A549 (cell line): ENCODE results near the gene ZNF341. TPM values are rescaled to one million over a fixed set of nuclear protein-coding genes. Genes with fewer than 3 reads are reported as not detected.

ENCODE experiments used
- ATAC-seq, 2 experiments: fragments of 200-7000 bp in 1 of 2; fragments of >200 bp in 1 of 2; cut with Nextera tagmentation in 1 of 2; cut with Tn5 transposase in 1 of 2; 3 replicates each; pipeline versions ENCODE4 v1.8.0 to v1.9.1; 2018 to 2020; ENCODE audit warnings: mild to moderate bottlenecking in 1 of 2, moderate library complexity in 1 of 2
- CTCF ChIA-PET: fragments of 300-600 bp; sonication (Branson Sonifier 250); formaldehyde crosslinking; extraction: SDS; loops from one replicate; lab custom pipeline; 2021; ENCODE audit warnings: antibody characterized with exemption, inconsistent platforms; lab: Yijun Ruan, JAX
- POLR2A ChIA-PET: fragments of 350-600 bp; formaldehyde crosslinking; extraction: SDS; loops from one replicate; lab custom pipeline; 2021; ENCODE audit warnings: antibody characterized with exemption, inconsistent platforms; lab: Yijun Ruan, JAX
- DNase-seq, 2 experiments: peaks; one replicate each; pipeline versions ENCODE4 v3.0.0 to v3.0.0-alpha.2; 2011 to 2016; ENCODE audit warnings: low read depth in 1 of 2, low spot score in 1 of 2
- FAIRE-seq: peaks from 2 replicates; lab custom pipeline; 2011; peaks lifted over from hg19 to GRCh38; lab: Jason Lieb, UNC
- H3K27ac ChIP-seq, 2 experiments: fragments of >200 bp; sonication (Bioruptor Twin); formaldehyde crosslinking; 3 replicates each; pipeline ENCODE4 v1.5.1; 2016 to 2017
- H3K4me1 ChIP-seq: fragments of >200 bp; sonication (Bioruptor Twin); formaldehyde crosslinking; 3 replicates; pipeline ENCODE4 v1.6.1; 2016
- H3K4me2 ChIP-seq: fragments of >200 bp; sonication (Bioruptor Twin); formaldehyde crosslinking; 3 replicates; pipeline ENCODE4 v1.6.1; 2016
- H3K4me3 ChIP-seq: fragments of >200 bp; sonication (Bioruptor Twin); formaldehyde crosslinking; 3 replicates; pipeline ENCODE4 v1.5.1; 2016
- H3K9me3 ChIP-seq: fragments of >200 bp; sonication (Bioruptor Twin); formaldehyde crosslinking; 3 replicates; pipeline ENCODE4 v1.6.1; 2016
- CBX2 ChIP-seq: fragments of 200-600 bp; sonication (generic); IDR thresholded peaks from 2 replicates; pipeline ENCODE4 v1.6.1; 2016; ENCODE audit warnings: low read depth, mild to moderate bottlenecking, borderline replicate concordance
- CBX8 ChIP-seq: fragments of 200-600 bp; sonication (generic); IDR thresholded peaks from 2 replicates; pipeline ENCODE4 v1.6.1; 2016
- EHF ChIP-seq: fragments of 250-450 bp; sonication (Bioruptor Pico); IDR thresholded peaks from 2 replicates; pipeline ENCODE4 v1.5.0; 2020; ENCODE audit warnings: mild to moderate bottlenecking
- EHMT2 ChIP-seq: fragments of 200-600 bp; sonication (generic); IDR thresholded peaks from 2 replicates; pipeline ENCODE4 v1.6.1; 2016; ENCODE audit warnings: antibody characterized with exemption, low read depth, mild to moderate bottlenecking, moderate library complexity
- FOSB ChIP-seq: fragments of 250-450 bp; sonication (Bioruptor Pico); IDR thresholded peaks from 2 replicates; pipeline ENCODE4 v1.5.0; 2020; ENCODE audit warnings: mild to moderate bottlenecking, moderate library complexity
- FOSL2 ChIP-seq, 2 experiments: fragments of 450-650 bp in 1 of 2; fragments of >200 bp in 1 of 2; sonication (Bioruptor Twin) in 1 of 2; formaldehyde crosslinking; IDR thresholded peaks; 2 replicates each; pipeline versions ENCODE4 v1.5.0 to v1.6.1; 2016 to 2020; ENCODE audit warnings: mild to moderate bottlenecking in 1 of 2, moderate library complexity in 1 of 2
- FOXS1 ChIP-seq: fragments of 250-450 bp; sonication (Bioruptor Pico); IDR thresholded peaks from 2 replicates; pipeline ENCODE4 v1.5.0; 2020; ENCODE audit warnings: mild to moderate bottlenecking, moderate library complexity
- HOXA7 ChIP-seq: fragments of 250-450 bp; sonication (Bioruptor Pico); IDR thresholded peaks from 2 replicates; pipeline ENCODE4 v1.5.0; 2020; ENCODE audit warnings: mild to moderate bottlenecking, moderate library complexity
- HOXB5 ChIP-seq: fragments of 250-450 bp; sonication (Bioruptor Pico); IDR thresholded peaks from 2 replicates; pipeline ENCODE4 v1.5.0; 2020; ENCODE audit warnings: mild to moderate bottlenecking, moderate library complexity
- NR3C1 ChIP-seq: fragments of >200 bp; sonication (Bioruptor Twin); formaldehyde crosslinking; IDR thresholded peaks from 3 replicates; pipeline ENCODE4 v1.6.1; 2017
- PHF8 ChIP-seq: fragments of 200-600 bp; sonication (generic); IDR thresholded peaks from 2 replicates; pipeline ENCODE4 v1.6.1; 2016; ENCODE audit warnings: low read depth, mild to moderate bottlenecking, antibody characterized with exemption, moderate library complexity, borderline replicate concordance
- RARB ChIP-seq: fragments of 250-450 bp; sonication (Bioruptor Pico); IDR thresholded peaks from 2 replicates; pipeline ENCODE4 v1.8.0; 2021; ENCODE audit warnings: mild to moderate bottlenecking, moderate library complexity
- RCOR1 ChIP-seq: fragments of 150-350 bp; IDR thresholded peaks from 2 replicates; pipeline ENCODE4 v1.6.1; 2014; ENCODE audit warnings: antibody characterized with exemption, low read length, low read depth
- RNF2 ChIP-seq: fragments of 200-600 bp; sonication (generic); IDR thresholded peaks from 2 replicates; pipeline ENCODE4 v1.6.1; 2016; ENCODE audit warnings: low read depth, mild to moderate bottlenecking, antibody characterized with exemption, moderate library complexity, borderline replicate concordance
- TFCP2L1 ChIP-seq: fragments of 250-450 bp; sonication (Bioruptor Pico); IDR thresholded peaks from 2 replicates; pipeline ENCODE4 v1.5.0; 2021; ENCODE audit warnings: mild to moderate bottlenecking
- TP53 ChIP-seq: fragments of 250-450 bp; sonication (Bioruptor Pico); IDR thresholded peaks from 2 replicates; pipeline ENCODE4 v1.5.0; 2021; ENCODE audit warnings: mild to moderate bottlenecking, moderate library complexity
- ZNF302 ChIP-seq: fragments of 250-450 bp; sonication (Bioruptor Pico); IDR thresholded peaks from 2 replicates; pipeline ENCODE4 v1.9.0; 2021; ENCODE audit warnings: inconsistent platforms, mild to moderate bottlenecking, moderate library complexity
- ZSCAN20 ChIP-seq: fragments of 250-450 bp; sonication (Bioruptor Pico); IDR thresholded peaks from 2 replicates; pipeline ENCODE4 v1.8.0; 2022; ENCODE audit warnings: mild to moderate bottlenecking, moderate library complexity
- WGBS: methylation state at CpG from one replicate; pipeline ENCODE4 v1.1.6; 2017; ENCODE audit errors: missing lambda C conversion rate; 5-methylcytosine and 5-hydroxymethylcytosine counted together
- polyA plus RNA-seq, 4 experiments: library from polyadenylated mRNA; depleted of rRNA in 3 of 4; stranded (reverse); fragments of >200 nt; fragmentation: RNase III in 1 of 4; extraction: RNeasy Plus Mini Kit Qiagen cat#74134 plus additional on column Dnase treatment in 1 of 4; gene quantifications; 2 replicates in 3 of 4; 3 replicates in 1 of 4; pipeline ENCODE4 v1.2.3, GENCODE V29; 2011 to 2017
- TF ChIP-seq, protein P1 (sequence below): fragments of 250-450 bp; sonication (Bioruptor Pico); IDR thresholded peaks from 2 replicates; pipeline ENCODE4 v1.5.0; 2021; ENCODE audit warnings: mild to moderate bottlenecking, moderate library complexity, borderline replicate concordance
- TF ChIP-seq, protein P2 (sequence below): IDR thresholded peaks from 2 replicates; pipeline ENCODE4 v1.6.1; 2012
- TF ChIP-seq, protein P3 (sequence below): fragments of 150-350 bp; IDR thresholded peaks from 2 replicates; pipeline ENCODE4 v1.6.1; 2014; ENCODE audit warnings: low read depth, mild to moderate bottlenecking, low read length
- TF ChIP-seq, protein P4 (sequence below): IDR thresholded peaks from 2 replicates; pipeline ENCODE4 v1.6.1; 2012; ENCODE audit warnings: low read depth, borderline replicate concordance
- TF ChIP-seq, protein P5 (sequence below): fragments of 450-650 bp; IDR thresholded peaks from 2 replicates; pipeline ENCODE4 v1.6.1; 2014; ENCODE audit warnings: antibody characterized with exemption
- TF ChIP-seq, protein P6 (sequence below): fragments of >200 bp; sonication (Bioruptor Twin); formaldehyde crosslinking; IDR thresholded peaks from 3 replicates; pipeline ENCODE4 v1.6.1; 2016

The ZNF341 gene
- polyA plus RNA-seq, 2 of the 4 experiments (the other 2 are of a cell fraction), result 2.1 to 4.1 TPM

DNA sequence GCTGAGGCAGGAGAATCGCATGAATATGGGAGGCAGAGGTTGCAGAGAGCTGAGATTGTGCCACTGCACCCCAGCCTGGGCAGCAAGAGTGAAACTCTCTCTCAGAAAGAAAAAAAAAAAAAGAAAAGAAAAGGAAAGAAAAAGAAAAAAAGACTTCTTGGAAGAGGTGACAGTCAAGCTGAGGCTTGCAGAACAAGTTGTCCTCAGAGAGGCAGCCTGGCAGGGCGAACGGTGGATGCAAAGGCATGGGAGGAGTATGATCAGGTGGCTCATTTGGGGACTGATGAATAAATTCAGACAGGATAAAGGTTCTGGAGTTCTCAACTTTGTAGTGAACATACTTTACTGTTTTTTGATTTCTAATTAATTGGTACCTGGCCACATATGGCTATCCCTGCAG lies 12.4 kb downstream of the ZNF341 start:
- TF ChIP-seq ZSCAN20 (CRISPR knock-in tag) (no peak), ZNF302 (CRISPR knock-in tag) (no peak), CBX8 (no peak), RNF2 (no peak), HOXA7 (CRISPR knock-in tag) (no peak), NR3C1 (no peak), HOXB5 (CRISPR knock-in tag) (no peak), EHF (no peak), PHF8 (no peak)
- TF ChIP-seq, protein P1, sequence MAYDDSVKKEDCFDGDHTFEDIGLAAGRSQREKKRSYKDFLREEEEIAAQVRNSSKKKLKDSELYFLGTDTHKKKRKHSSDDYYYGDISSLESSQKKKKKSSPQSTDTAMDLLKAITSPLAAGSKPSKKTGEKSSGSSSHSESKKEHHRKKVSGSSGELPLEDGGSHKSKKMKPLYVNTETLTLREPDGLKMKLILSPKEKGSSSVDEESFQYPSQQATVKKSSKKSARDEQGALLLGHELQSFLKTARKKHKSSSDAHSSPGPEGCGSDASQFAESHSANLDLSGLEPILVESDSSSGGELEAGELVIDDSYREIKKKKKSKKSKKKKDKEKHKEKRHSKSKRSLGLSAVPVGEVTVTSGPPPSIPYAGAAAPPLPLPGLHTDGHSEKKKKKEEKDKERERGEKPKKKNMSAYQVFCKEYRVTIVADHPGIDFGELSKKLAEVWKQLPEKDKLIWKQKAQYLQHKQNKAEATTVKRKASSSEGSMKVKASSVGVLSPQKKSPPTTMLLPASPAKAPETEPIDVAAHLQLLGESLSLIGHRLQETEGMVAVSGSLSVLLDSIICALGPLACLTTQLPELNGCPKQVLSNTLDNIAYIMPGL (CRISPR knock-in tag), result no peak
- 88% methylated on average over 3 of the region's 3 CpGs for whole genome bisulfite sequencing
- ChIA-PET POLR2A (no interaction called here), CTCF (interaction anchor here (0.6 kb wide), 2 partner anchors 25 to 240 kb away, joined by 3 read pairs; no protein-coding TSS in a partner anchor)
- no peak overlapping the region for H3K4me3 ChIP-seq
- H3K4me2 ChIP-seq, result no peak overlapping the region
- DNase-seq, result no peak
- FAIRE-seq, result no peak
- no peak for ATAC-seq
- H3K9me3 ChIP-seq, result no peaks in the 10 kb centered on the region
- no peaks in the 10 kb centered on the region for H3K4me1 ChIP-seq
- H3K27ac ChIP-seq, result no peak overlapping the region

DNA sequence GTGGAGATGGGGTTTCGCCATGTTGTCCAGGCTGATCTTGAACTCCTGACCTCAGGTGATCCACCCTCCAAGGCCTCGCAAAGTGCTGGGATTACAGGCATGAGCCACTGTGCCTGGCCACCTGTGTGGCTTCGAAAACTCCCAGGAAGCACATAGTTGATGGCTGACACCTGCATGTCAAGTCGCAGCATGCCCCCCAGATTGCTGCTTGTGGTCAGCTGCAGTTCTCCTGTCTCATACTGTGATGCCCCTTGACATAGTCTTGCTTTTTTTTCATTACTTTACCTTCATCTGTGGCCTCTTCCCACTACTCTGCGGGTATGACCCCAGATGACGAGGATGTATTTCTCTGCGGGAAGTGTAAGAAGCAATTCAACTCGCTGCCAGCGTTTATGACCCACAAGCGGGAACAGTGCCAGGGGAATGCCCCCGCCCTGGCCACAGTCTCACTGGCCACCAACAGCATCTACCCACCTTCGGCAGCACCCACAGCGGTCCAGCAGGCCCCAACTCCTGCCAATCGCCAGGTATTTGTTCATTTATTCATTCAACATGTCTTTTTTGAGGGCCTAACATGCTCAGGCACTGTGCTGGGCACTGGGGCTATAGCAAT lies 13.1 kb downstream of the ZNF341 start:
- FAIRE-seq (no peak), ATAC-seq (no peak), DNase-seq (no peak)
- 93% methylated on average over 14 of the region's 14 CpGs for WGBS
- no peaks in the 10 kb centered on the region for H3K4me1 ChIP-seq
- ChIA-PET POLR2A (no interaction called here), CTCF (no interaction called here)
- H3K27ac ChIP-seq, result no peak overlapping the region
- no peak overlapping the region for H3K4me3 ChIP-seq
- H3K4me2 ChIP-seq, result no peak overlapping the region
- no peaks in the 10 kb centered on the region for H3K9me3 ChIP-seq
- TF ChIP-seq, protein P2, sequence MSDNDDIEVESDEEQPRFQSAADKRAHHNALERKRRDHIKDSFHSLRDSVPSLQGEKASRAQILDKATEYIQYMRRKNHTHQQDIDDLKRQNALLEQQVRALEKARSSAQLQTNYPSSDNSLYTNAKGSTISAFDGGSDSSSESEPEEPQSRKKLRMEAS, result no peak
- TF ChIP-seq NR3C1, result no peak
- TF ChIP-seq RARB (CRISPR knock-in tag), result no peak
- no peak for TF ChIP-seq RCOR1
- TF ChIP-seq FOSB, result no peak
- no peak for TF ChIP-seq CBX2
- TF ChIP-seq, protein P3, sequence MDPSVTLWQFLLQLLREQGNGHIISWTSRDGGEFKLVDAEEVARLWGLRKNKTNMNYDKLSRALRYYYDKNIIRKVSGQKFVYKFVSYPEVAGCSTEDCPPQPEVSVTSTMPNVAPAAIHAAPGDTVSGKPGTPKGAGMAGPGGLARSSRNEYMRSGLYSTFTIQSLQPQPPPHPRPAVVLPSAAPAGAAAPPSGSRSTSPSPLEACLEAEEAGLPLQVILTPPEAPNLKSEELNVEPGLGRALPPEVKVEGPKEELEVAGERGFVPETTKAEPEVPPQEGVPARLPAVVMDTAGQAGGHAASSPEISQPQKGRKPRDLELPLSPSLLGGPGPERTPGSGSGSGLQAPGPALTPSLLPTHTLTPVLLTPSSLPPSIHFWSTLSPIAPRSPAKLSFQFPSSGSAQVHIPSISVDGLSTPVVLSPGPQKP, result no peak
- TF ChIP-seq EHF, result no peak
- TF ChIP-seq, protein P4, sequence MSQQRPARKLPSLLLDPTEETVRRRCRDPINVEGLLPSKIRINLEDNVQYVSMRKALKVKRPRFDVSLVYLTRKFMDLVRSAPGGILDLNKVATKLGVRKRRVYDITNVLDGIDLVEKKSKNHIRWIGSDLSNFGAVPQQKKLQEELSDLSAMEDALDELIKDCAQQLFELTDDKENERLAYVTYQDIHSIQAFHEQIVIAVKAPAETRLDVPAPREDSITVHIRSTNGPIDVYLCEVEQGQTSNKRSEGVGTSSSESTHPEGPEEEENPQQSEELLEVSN, result no peak
- TF ChIP-seq TP53 (CRISPR knock-in tag), result no peak
- TF ChIP-seq HOXA7 (CRISPR knock-in tag), result no peak
- TF ChIP-seq, protein P5, sequence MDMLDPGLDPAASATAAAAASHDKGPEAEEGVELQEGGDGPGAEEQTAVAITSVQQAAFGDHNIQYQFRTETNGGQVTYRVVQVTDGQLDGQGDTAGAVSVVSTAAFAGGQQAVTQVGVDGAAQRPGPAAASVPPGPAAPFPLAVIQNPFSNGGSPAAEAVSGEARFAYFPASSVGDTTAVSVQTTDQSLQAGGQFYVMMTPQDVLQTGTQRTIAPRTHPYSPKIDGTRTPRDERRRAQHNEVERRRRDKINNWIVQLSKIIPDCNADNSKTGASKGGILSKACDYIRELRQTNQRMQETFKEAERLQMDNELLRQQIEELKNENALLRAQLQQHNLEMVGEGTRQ, result no peak
- TF ChIP-seq EHMT2, result no peak
- no peak for TF ChIP-seq TFCP2L1 (CRISPR knock-in tag)
- TF ChIP-seq, protein P6, sequence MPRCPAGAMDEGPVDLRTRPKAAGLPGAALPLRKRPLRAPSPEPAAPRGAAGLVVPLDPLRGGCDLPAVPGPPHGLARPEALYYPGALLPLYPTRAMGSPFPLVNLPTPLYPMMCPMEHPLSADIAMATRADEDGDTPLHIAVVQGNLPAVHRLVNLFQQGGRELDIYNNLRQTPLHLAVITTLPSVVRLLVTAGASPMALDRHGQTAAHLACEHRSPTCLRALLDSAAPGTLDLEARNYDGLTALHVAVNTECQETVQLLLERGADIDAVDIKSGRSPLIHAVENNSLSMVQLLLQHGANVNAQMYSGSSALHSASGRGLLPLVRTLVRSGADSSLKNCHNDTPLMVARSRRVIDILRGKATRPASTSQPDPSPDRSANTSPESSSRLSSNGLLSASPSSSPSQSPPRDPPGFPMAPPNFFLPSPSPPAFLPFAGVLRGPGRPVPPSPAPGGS, result no peak
- TF ChIP-seq HOXB5 (CRISPR knock-in tag), result no peak
- TF ChIP-seq ZNF302 (CRISPR knock-in tag), result no peak
- TF ChIP-seq FOXS1 (CRISPR knock-in tag), result no peak
- no peak for TF ChIP-seq FOSL2 (IDR thresholded peaks at IDR 0.05)
- TF ChIP-seq FOSL2 (CRISPR knock-in tag; IDR thresholded peaks at IDR 0.05), result no peak
